GM18519 (cell line): ENCODE measurements around the gene XRN2.
"Not testable (repeated sequence)": the region's sequence is repeated elsewhere in the genome, so short reads cannot be mapped to it uniquely, and the experiment has no call there.

Experiments
- ATAC-seq: cut with Tn5 transposase; IDR thresholded peaks from one replicate; pipeline ENCODE4 v1.9.1; 2021; ENCODE audit warnings: mild to moderate bottlenecking, moderate library complexity; ENCODE audit not compliant: unreplicated experiment, low FRiP score

Gene XRN2

GRCh38 chr20:21344206-21344900, 41.2 kb downstream of the XRN2 start:
- ATAC-seq: no peak

- no peak for ATAC-seq
Measured at GRCh38 chr20:21344961-21345360, 41.8 kb downstream of the XRN2 start.

GRCh38 chr20:21352703-21353102, 49.6 kb downstream of the XRN2 start:
- ATAC-seq: no peak

- no peak for ATAC-seq
Measured at GRCh38 chr20:21353236-21353635, 50.1 kb downstream of the XRN2 start.

- no peak for ATAC-seq
Measured at GRCh38 chr20:21355981-21356380, 52.9 kb downstream of the XRN2 start.

- no peak for ATAC-seq
Measured at GRCh38 chr20:21356386-21356785, 53.3 kb downstream of the XRN2 start.

GRCh38 chr20:21357844-21358243, 54.7 kb downstream of the XRN2 start:
- no peak for ATAC-seq

- no peak for ATAC-seq
Measured at GRCh38 chr20:21358737-21359136, 55.6 kb downstream of the XRN2 start.

- ATAC-seq: no peak
Measured at GRCh38 chr20:21360705-21361104, 57.6 kb downstream of the XRN2 start.

- no peak for ATAC-seq
Measured at GRCh38 chr20:21361266-21361665, 58.1 kb downstream of the XRN2 start.

GRCh38 chr20:21364413-21364812, 61.3 kb downstream of the XRN2 start:
- ATAC-seq: no peak

- ATAC-seq: no peak
Measured at GRCh38 chr20:21365771-21366170, 62.6 kb downstream of the XRN2 start.

GRCh38 chr20:21366273-21366672, 63.1 kb downstream of the XRN2 start:
- ATAC-seq: not testable (repeated sequence)

- no peak for ATAC-seq
Measured at GRCh38 chr20:21368791-21369190, 65.7 kb downstream of the XRN2 start.

- ATAC-seq: no peak
Measured at GRCh38 chr20:21371193-21371592, 68.1 kb downstream of the XRN2 start.

GRCh38 chr20:21372016-21372415, 68.9 kb downstream of the XRN2 start:
- ATAC-seq: no peak

- no peak for ATAC-seq
Measured at GRCh38 chr20:21373436-21373835, 70.3 kb downstream of the XRN2 start.

- no peak for ATAC-seq
Measured at GRCh38 chr20:21376626-21377025, 73.5 kb downstream of the XRN2 start.

- ATAC-seq: no peak
Measured at GRCh38 chr20:21377701-21378100, 74.6 kb downstream of the XRN2 start.

GRCh38 chr20:21378259-21378658, 75.1 kb downstream of the XRN2 start:
- no peak for ATAC-seq

GRCh38 chr20:21380711-21381110, 77.6 kb downstream of the XRN2 start:
- no peak for ATAC-seq

GRCh38 chr20:21381619-21382018, 78.5 kb downstream of the XRN2 start:
- no peak for ATAC-seq
